HepG2 (cell line): ENCODE results near the gene GIMAP4.
"Not testable (repeated sequence)": the region's sequence is repeated elsewhere in the genome, so short reads cannot be mapped to it uniquely, and the experiment has no call there.

Experiments used
- CBFB ChIP-seq: sonication (generic); formaldehyde crosslinking; IDR thresholded peaks from 2 replicates; pipeline ENCODE4 v1.4.0; 2020; ENCODE audit warnings: missing genetic modification reagents
- DNMT1 ChIP-seq: sonication (generic); formaldehyde crosslinking; IDR thresholded peaks from 2 replicates; pipeline ENCODE4 v1.5.1; 2020; ENCODE audit warnings: mild to moderate bottlenecking, missing genetic modification reagents
- EP300 ChIP-seq, 3 experiments: sonication (generic) in 1 of 3; formaldehyde crosslinking in 1 of 3; IDR thresholded peaks; 2 replicates each; pipeline versions ENCODE4 v1.5.1 to v1.6.1; 2011 to 2020; ENCODE audit warnings: low read depth in 2 of 3, low read length in 2 of 3, borderline replicate concordance in 1 of 3, improper control_type of control experiment in 1 of 3, mild to moderate bottlenecking in 1 of 3, missing genetic modification reagents in 1 of 3, moderate library complexity in 1 of 3
- EZH2 ChIP-seq: conservative IDR thresholded peaks from 2 replicates; pipeline ENCODE4 v1.6.1; 2012; ENCODE audit warnings: mild to moderate bottlenecking, low read depth, low read length, moderate library complexity
- HOXD1 ChIP-seq: sonication (generic); formaldehyde crosslinking; IDR thresholded peaks from 2 replicates; pipeline ENCODE4 v1.5.0; 2020; ENCODE audit warnings: missing genetic modification reagents
- RNF2 ChIP-seq: fragments of 450-650 bp; conservative IDR thresholded peaks from 2 replicates; pipeline ENCODE4 v1.6.1; 2016; ENCODE audit warnings: low read depth
- SMARCE1 ChIP-seq: fragments of 450-650 bp; IDR thresholded peaks from 2 replicates; pipeline ENCODE4 v1.6.1; 2017; ENCODE audit warnings: borderline replicate concordance
- SP2 ChIP-seq: sonication (generic); formaldehyde crosslinking; IDR thresholded peaks from 2 replicates; pipeline ENCODE4 v1.5.1; 2020; ENCODE audit warnings: mild to moderate bottlenecking, missing genetic modification reagents
- ZNF317 ChIP-seq: sonication (generic); formaldehyde crosslinking; IDR thresholded peaks from 2 replicates; pipeline ENCODE4 v1.5.0; 2020; ENCODE audit warnings: mild to moderate bottlenecking, missing genetic modification reagents
- ZNF354B ChIP-seq: sonication (generic); formaldehyde crosslinking; IDR thresholded peaks from 2 replicates; pipeline ENCODE4 v1.8.0; 2022; ENCODE audit warnings: mild to moderate bottlenecking, missing genetic modification reagents
- TF ChIP-seq, protein P1 (sequence below): sonication (generic); formaldehyde crosslinking; IDR thresholded peaks from 2 replicates; pipeline ENCODE4 v1.5.0; 2020; ENCODE audit warnings: mild to moderate bottlenecking, missing genetic modification reagents, moderate library complexity

DNA sequence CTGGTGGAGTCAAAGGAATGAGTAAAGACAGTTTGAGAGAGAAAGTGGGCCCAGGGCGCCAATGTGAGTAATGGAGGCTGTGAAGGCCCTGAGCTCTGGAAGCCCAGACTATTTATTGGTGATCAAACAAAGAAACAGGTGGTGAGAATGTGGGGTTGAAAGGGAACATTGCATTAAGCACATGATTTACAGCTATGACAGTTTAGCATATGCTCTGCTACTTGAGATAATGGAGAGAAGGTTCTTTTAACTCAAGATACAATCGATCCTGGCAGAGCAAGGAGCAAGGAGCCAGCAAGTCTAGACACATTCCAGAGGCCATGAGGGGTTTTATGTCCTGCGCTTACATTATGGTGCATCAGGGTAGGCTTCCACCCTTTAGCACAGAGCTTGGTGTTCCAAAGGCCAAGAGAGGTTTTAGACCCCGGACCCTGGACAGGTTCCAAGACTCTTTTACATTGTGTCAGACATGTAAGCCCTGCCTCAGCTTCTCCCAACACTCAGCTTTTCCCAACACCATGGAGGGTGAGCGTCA lies 48.1 kb downstream of the GIMAP4 start:
- not testable (repeated sequence) for TF ChIP-seq DNMT1 (CRISPR knock-in tag); HOXD1 (CRISPR knock-in tag); SMARCE1; CBFB (CRISPR knock-in tag); RNF2; EZH2; EP300 (IDR thresholded peaks at IDR 0.05; ENCODE audit: low read depth in 2 of 2, low read length in 2 of 2); EP300 (CRISPR knock-in tag; IDR thresholded peaks at IDR 0.05; ENCODE audit: borderline replicate concordance); ZNF354B (CRISPR knock-in tag); ZNF317 (CRISPR knock-in tag); SP2
- TF ChIP-seq, protein P1, sequence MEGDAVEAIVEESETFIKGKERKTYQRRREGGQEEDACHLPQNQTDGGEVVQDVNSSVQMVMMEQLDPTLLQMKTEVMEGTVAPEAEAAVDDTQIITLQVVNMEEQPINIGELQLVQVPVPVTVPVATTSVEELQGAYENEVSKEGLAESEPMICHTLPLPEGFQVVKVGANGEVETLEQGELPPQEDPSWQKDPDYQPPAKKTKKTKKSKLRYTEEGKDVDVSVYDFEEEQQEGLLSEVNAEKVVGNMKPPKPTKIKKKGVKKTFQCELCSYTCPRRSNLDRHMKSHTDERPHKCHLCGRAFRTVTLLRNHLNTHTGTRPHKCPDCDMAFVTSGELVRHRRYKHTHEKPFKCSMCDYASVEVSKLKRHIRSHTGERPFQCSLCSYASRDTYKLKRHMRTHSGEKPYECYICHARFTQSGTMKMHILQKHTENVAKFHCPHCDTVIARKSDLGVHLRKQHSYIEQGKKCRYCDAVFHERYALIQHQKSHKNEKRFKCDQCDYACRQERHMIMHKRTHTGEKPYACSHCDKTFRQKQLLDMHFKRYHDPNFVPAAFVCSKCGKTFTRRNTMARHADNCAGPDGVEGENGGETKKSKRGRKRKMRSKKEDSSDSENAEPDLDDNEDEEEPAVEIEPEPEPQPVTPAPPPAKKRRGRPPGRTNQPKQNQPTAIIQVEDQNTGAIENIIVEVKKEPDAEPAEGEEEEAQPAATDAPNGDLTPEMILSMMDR (CRISPR knock-in tag): not testable (repeated sequence)
